ENCODE data around the gene EXOSC9.

GRCh38 chr4:121778991-121779628 is 22.0 kb upstream of the EXOSC9 start:
- TF ChIP-seq GATA2 (IDR thresholded peaks at IDR 0.05; ENCODE audit: low read depth, low read length) = no peak
- no peak for TF ChIP-seq GATA3 (IDR thresholded peaks at IDR 0.05; ENCODE audit: low read depth, low read length)

Measured in SH-SY5Y (cell line).